ENCODE data around the gene ANGPTL8.

ANGPTL8 gene

DNA sequence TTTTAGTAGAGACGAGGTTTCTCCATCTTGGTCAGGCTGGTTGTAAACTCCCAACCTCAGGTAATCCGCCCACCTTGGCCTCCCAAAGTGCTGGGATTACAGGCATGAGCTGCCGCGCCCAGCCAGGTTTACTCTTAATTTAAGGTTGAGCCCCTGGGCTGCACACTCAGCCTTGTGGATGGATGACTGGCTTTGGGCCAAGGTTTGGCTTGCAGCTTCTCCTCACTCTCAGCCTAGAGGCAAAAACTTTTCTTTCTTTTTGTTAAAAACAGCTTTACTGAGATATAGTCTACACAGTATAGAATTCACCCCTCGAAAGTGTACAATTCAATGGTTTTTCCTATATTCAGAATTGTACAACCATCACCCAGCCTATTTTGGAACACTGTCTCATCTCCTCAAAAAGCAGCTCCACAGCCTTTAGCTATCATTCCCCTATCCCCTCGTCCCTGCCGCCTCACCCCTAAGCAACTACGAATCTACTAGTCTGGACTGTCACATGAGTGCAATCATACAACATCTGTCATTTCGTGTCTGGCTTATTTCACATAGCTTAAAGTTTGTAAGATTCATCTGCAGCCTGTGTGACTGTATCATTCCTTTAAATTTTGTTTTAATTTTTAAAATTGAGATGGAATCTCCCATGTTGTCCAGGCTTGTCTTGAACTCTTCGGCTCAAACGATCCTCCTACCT lies 42.1 kb downstream of the ANGPTL8 start:
- TF ChIP-seq, protein P1, sequence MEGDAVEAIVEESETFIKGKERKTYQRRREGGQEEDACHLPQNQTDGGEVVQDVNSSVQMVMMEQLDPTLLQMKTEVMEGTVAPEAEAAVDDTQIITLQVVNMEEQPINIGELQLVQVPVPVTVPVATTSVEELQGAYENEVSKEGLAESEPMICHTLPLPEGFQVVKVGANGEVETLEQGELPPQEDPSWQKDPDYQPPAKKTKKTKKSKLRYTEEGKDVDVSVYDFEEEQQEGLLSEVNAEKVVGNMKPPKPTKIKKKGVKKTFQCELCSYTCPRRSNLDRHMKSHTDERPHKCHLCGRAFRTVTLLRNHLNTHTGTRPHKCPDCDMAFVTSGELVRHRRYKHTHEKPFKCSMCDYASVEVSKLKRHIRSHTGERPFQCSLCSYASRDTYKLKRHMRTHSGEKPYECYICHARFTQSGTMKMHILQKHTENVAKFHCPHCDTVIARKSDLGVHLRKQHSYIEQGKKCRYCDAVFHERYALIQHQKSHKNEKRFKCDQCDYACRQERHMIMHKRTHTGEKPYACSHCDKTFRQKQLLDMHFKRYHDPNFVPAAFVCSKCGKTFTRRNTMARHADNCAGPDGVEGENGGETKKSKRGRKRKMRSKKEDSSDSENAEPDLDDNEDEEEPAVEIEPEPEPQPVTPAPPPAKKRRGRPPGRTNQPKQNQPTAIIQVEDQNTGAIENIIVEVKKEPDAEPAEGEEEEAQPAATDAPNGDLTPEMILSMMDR (conservative IDR thresholded peaks at IDR 0.05; ENCODE audit: control insufficient read depth, insufficient read depth, low read depth, low read length): no peak
- DNase-seq (ENCODE audit: low read depth): no peak
- H3K4me3 ChIP-seq (ENCODE audit: control insufficient read depth, low read depth, low read length): no peak overlapping the region

DNA sequence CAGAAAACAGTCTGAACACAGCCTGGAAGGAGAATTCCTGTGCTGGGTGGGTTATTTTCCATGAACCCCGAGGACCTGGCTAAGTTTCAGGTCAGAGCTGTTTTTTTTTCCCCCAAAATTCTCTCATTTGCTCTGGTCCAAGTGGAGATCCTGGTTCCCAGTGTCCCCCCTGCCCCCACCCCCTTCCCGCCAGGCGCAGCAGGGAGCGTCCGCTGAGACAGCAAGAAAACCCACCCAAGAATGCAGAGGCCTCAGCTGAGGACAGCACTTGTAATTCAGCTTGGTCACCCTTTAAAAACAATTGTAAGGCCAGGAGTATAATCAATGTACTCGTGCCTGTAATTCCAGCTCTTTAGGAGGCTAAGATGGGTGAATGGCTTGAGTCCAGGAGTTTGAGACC lies 45.1 kb downstream of the ANGPTL8 start:
- TF ChIP-seq, protein P1 (conservative IDR thresholded peaks at IDR 0.05; ENCODE audit: control insufficient read depth, insufficient read depth, low read depth, low read length): no peak
- no peak for DNase-seq (ENCODE audit: low read depth)
- no peak overlapping the region for H3K4me3 ChIP-seq (ENCODE audit: control insufficient read depth, low read depth, low read length)

DNA sequence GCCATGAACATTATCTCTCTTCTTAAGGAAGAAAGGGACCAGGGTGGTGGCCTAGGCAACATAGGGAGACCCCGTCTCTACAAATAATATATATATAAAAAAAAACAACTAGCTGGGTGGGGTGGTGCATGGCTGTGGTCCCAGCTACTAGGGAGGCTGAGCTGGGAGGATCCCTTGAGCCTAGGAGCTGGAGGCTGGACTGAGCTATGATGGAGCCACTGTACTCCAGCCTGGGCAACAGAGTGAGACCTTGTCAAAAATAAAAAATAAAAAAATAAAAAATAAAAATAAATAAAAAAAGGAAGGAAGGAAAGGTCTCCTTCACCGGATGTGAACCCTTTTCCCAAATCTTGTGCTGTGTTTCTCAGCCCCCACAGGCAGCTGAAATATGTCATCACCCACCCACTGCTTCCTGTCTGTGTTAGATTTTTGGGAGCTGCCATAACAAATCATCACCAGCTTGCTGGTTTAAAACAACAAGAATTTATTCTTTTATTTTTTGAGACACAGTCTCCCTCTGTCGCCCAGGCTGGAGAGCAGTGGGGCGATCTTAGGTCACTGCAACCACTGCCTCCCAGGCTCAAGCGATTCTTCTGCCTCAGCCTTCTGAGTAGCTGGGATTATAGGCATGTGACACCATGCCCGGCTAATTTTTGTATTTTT lies 47.0 kb downstream of the ANGPTL8 start:
- TF ChIP-seq, protein P1 (conservative IDR thresholded peaks at IDR 0.05; ENCODE audit: control insufficient read depth, insufficient read depth, low read depth, low read length): peak; percentile 17
- DNase-seq (ENCODE audit: low read depth): peak; percentile 50
- no peak overlapping the region for H3K4me3 ChIP-seq (ENCODE audit: control insufficient read depth, low read depth, low read length)

DNA sequence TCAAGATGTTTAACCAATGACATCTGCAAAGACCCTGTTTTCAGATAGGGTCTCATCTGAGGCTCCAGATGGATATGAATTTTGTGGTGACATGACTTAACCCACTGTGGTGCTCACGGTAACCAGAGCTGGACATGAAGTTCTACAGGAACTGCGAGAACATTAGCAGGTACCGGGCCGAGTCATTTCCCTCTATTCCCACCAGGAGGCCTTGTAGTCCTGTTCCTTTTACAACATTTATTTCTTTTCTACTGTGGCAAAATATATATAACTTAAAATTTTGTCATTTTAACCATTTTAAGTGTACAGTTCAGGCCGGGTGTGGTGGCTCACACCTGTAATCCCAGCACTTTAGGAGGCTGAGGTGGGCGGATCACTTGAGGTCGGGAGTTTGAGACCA lies 48.9 kb downstream of the ANGPTL8 start:
- TF ChIP-seq, protein P1 (conservative IDR thresholded peaks at IDR 0.05; ENCODE audit: control insufficient read depth, insufficient read depth, low read depth, low read length): peak; percentile 64
- DNase-seq (ENCODE audit: low read depth): peak; percentile 41
- H3K4me3 ChIP-seq (ENCODE audit: control insufficient read depth, low read depth, low read length): no peak overlapping the region

DNA sequence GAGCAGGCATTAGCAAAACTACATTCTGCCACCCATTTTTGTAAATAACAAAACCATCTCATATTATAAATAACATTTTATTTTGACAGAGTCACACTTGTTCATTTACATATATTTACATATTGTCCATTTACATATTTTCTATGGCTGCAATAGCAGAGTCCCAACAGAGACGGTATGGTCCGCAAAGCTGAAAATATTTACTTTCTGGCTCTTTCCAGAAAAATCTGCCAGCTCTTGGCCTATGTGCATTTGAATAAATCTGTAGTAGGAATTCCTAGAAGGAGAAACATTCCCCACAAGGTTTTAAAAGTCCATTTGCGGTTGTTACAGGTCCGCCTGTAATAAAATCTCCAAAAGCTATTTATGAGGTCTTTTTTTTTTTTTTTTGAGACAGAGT lies 50.8 kb downstream of the ANGPTL8 start:
- no peak overlapping the region for H3K4me3 ChIP-seq (ENCODE audit: control insufficient read depth, low read depth, low read length)
- TF ChIP-seq, protein P1 (conservative IDR thresholded peaks at IDR 0.05; ENCODE audit: control insufficient read depth, insufficient read depth, low read depth, low read length): no peak
- no peak for DNase-seq (ENCODE audit: low read depth)

DNA sequence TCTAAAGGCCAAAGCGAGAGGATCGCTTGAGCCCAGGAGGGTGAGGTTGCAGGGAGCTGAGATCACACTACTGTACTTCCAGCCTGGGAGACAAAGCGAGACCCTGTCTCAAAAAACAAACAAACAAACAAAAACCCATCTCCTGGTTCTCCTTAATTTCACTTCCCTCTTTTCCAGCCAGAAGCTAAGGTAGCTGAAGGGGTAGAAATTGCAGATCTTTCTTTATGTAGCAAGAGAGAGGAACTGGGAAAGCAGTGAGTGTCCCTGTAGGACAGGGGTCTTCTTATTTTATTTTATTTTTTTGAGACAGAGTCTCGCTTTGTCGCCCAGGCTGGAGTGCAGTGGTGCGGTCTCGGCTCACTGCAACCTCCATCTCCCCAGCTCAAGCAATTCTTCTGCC lies 52.0 kb downstream of the ANGPTL8 start:
- no peak for DNase-seq (ENCODE audit: low read depth)
- H3K4me3 ChIP-seq (ENCODE audit: control insufficient read depth, low read depth, low read length): no peak overlapping the region
- TF ChIP-seq, protein P1 (conservative IDR thresholded peaks at IDR 0.05; ENCODE audit: control insufficient read depth, insufficient read depth, low read depth, low read length): no peak
